Measurements from ENCODE around the gene MOV10L1.
"Not testable (repeated sequence)": the region's sequence is repeated elsewhere in the genome, so short reads cannot be mapped to it uniquely, and the experiment has no call there.

MOV10L1 gene

DNA sequence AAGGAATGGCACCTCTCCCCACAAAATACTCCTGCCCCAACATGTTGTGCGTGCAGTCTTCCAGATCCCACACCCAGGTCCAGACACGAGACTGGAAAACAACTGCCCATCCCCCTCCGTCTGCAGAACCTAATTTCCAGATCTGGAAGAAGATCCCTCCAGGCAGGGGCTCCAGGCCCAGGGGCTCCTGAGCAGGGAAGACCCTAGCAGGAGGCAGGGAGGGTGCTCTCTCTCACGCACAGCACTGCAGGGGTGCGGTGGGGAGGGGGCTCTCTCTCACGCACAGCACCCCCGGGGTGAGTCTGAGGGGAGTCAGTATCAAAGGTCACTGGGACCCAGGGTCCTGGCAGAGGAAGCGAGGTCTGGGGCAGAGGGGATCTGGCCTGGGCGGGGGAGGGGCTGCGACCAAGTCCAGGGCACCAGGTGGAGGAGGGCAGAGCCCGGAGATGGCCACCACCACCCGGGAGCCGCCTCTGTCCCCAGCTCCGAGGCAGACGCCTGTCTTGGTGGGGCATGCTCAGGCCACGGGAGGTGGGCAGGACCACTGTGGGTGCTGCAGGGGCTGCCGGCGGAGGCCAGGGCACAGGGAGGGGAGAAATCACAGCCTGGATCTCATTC is 6.2 kb upstream of the MOV10L1 start:
- Histone ChIP-seq H3K27ac (no peak overlapping the region), H3K36me3 (no peaks in the 10 kb centered on the region), H3K4me1 (no peaks in the 10 kb centered on the region), H3K27me3 (peaks cover 0 to 58% of the 10 kb centered on the region in 2 donors), H3K4me3 (no peak overlapping the region), H3K9me3 (no peaks in the 10 kb centered on the region)
- TF ChIP-seq, protein P1, sequence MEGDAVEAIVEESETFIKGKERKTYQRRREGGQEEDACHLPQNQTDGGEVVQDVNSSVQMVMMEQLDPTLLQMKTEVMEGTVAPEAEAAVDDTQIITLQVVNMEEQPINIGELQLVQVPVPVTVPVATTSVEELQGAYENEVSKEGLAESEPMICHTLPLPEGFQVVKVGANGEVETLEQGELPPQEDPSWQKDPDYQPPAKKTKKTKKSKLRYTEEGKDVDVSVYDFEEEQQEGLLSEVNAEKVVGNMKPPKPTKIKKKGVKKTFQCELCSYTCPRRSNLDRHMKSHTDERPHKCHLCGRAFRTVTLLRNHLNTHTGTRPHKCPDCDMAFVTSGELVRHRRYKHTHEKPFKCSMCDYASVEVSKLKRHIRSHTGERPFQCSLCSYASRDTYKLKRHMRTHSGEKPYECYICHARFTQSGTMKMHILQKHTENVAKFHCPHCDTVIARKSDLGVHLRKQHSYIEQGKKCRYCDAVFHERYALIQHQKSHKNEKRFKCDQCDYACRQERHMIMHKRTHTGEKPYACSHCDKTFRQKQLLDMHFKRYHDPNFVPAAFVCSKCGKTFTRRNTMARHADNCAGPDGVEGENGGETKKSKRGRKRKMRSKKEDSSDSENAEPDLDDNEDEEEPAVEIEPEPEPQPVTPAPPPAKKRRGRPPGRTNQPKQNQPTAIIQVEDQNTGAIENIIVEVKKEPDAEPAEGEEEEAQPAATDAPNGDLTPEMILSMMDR (IDR thresholded peaks at IDR 0.05) = no peak
- intact Hi-C loops (cut with DNase I; ENCODE audit: low total_unique reads) = no loop called here
- DNase-seq = no peak

DNA sequence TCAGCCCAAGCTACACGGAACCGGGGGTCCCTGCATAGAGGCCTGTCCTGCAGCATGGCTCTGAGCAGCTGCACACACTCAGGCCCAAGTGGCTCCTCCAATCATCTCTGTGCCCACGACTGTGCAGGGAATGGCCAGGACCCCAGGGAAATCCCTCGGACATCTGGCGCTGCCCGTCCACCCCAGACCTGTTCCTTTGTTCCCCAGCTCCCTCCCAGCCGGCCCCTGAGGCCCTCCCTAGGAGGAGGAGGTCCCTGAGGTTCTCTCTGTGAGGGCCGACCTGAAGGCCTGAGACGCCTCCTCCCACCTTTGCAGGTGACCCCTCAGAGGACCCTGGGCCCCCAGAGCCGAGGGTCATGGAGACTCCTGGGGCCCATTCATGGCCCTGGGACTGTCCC is 5.7 kb upstream of the MOV10L1 start:
- H3K36me3 ChIP-seq = no peaks in the 10 kb centered on the region
- H3K4me1 ChIP-seq = no peaks in the 10 kb centered on the region
- no peak overlapping the region for H3K27ac ChIP-seq
- no peak for DNase-seq
- peaks cover 0 to 59% of the 10 kb centered on the region in 2 donors for H3K27me3 ChIP-seq
- no peaks in the 10 kb centered on the region for H3K9me3 ChIP-seq
- TF ChIP-seq, protein P1 (IDR thresholded peaks at IDR 0.05) = no peak
- intact Hi-C loops (cut with DNase I; ENCODE audit: low total_unique reads) = no loop called here
- no peak overlapping the region for H3K4me3 ChIP-seq

DNA sequence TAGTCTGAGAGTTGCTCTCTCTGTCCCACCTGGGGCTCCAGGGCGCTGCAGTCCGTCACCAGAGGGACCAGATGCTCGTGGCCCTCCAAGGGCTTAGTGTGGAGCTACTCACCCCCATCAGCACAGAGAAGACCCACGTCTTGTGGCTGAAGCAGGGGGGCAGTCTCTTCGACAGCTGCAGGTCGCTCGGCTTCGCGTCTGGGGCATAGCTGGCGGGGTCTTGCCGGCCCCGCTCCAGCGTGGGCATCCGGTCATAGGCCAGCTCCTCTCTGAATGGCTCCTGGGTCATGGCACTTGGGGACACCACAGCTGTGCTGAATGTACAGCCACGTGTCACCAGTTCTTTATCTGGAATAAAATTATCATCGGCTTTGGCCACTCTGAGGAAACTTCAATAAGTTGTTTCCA is 5.2 kb upstream of the MOV10L1 start:
- Histone ChIP-seq H3K27ac (no peak overlapping the region), H3K9me3 (peaks cover 0 to under 1% (median 0%) of the 10 kb centered on the region in 3 donors), H3K4me1 (peaks cover 0 to under 1% (median 0%) of the 10 kb centered on the region in 4 donors), H3K36me3 (no peaks in the 10 kb centered on the region), H3K4me3 (no peak overlapping the region), H3K27me3 (peaks cover 0 to 63% of the 10 kb centered on the region in 2 donors)
- intact Hi-C loops (cut with DNase I; ENCODE audit: low total_unique reads) = no loop called here
- TF ChIP-seq, protein P1 (IDR thresholded peaks at IDR 0.05) = no peak
- no peak for DNase-seq

DNA sequence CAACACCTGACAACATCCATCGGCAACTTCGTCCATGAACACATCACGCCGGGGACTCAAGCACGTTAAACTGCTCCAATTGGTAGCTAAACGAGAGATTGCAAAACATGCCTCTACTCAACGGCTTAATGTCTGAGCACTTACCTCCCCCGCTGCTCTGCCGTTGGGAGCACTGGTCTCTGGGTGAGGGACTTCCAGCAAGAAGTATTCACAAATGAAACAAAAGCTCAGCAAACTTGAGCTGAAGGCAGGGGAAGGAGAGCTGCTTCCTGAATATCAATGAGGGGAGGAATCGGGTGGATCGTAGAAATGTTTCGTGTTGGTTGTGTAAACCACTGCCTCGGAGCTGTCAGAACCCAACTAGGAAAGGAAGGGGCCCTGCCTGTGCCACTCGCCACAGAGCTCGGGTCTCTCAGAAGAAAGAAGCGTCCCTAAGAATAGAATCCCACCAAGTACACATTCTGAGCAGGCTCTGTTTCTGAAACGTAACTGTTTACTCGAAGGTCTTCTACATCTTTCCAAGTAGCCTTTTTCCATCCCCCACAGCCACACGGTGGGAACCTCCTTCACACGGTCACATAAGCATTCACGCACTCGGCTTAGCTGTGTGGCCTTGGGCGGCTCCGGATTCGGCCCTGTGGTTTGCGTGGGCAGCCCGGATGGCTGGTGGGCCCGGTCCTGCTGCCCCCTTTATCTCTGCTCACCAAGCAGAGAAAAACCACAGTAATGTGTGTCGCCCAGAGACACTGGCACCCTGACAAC is 4.4 kb upstream of the MOV10L1 start, which contains the start of gene MLC1:
Gene MLC1 (minus strand): TSS at position 216 of the 762 bp plus-strand sequence. CDS start 524 bp downstream, outside the sequence.
- no peak for DNase-seq
- Histone ChIP-seq H3K27ac (no peak within 1 kb of the TSS), H3K27me3 (peaks cover 0 to 63% of the 10 kb centered on the region in 2 donors), H3K36me3 (no peaks in the 10 kb centered on the region), H3K4me3 (no peak within 1 kb of the TSS), H3K4me1 (peaks cover 0 to 3% (median 0%) of the 10 kb centered on the region in 4 donors), H3K9me3 (peaks cover 0 to 9% (median 0%) of the 10 kb centered on the region in 3 donors)
- intact Hi-C loops (cut with DNase I; ENCODE audit: low total_unique reads) = no loop called here
- TF ChIP-seq, protein P1 (IDR thresholded peaks at IDR 0.05) = no peak

DNA sequence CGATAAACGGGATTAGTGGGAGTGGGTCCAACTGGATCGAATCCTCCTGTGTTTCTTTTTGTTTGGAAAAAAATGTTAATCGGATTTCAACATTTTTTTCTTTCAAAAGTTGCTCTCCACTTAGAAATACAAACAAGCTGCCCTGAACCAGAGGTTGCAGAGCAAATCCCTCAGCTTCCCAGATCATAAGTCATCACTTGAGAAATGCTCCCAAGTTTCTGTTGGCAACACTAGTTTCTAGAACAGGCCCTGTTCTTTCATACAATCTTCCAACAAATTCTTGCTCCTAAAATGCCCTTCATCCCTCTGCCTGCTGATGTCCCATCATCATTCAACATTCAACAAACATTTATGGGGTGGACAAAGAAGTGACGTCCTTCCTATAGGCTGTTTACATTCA is 3.3 kb upstream of the MOV10L1 start:
- no peak overlapping the region for H3K27ac ChIP-seq
- H3K36me3 ChIP-seq = no peaks in the 10 kb centered on the region
- intact Hi-C loops (cut with DNase I; ENCODE audit: low total_unique reads) = no loop called here
- TF ChIP-seq, protein P1 (IDR thresholded peaks at IDR 0.05) = no peak
- peaks cover 0 to 3% (median 0%) of the 10 kb centered on the region in 4 donors for H3K4me1 ChIP-seq
- H3K9me3 ChIP-seq = peaks cover 0 to 10% (median 0%) of the 10 kb centered on the region in 3 donors
- no peak for DNase-seq
- no peak overlapping the region for H3K4me3 ChIP-seq
- H3K27me3 ChIP-seq = peaks cover 0 to 62% of the 10 kb centered on the region in 2 donors

DNA sequence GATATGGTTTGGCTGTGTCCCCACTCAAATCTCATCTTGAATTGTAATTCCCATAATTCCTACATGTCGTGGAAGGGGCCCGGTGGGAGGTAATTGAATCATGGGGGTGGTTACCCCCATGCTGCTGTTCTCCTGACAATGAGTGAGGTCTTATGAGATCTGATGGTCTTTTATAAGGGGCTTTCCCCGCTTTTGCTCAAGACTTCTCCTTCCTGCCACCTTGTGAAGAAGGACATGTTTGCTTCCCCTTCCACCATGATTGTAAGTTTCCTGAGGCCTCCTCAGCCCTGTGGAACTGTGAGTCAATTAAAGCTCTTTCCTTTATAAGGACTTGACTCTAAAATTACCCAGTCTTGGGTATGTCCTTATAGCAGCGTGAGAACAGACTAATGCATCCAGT is 2.8 kb upstream of the MOV10L1 start:
- H3K27ac ChIP-seq; H3K9me3 ChIP-seq; DNase-seq; H3K4me1 ChIP-seq; H3K36me3 ChIP-seq; H3K4me3 ChIP-seq; intact Hi-C loops (cut with DNase I; ENCODE audit: low total_unique reads): not testable (repeated sequence)
- H3K27me3 ChIP-seq = peaks cover 0 to 62% of the 10 kb centered on the region in 2 donors

All from tibial artery (tissue), 4 donors.